ENCODE measurements around the gene TMEM41B.
"Not testable (repeated sequence)": the region's sequence is repeated elsewhere in the genome, so short reads cannot be mapped to it uniquely, and the experiment has no call there.

DNA sequence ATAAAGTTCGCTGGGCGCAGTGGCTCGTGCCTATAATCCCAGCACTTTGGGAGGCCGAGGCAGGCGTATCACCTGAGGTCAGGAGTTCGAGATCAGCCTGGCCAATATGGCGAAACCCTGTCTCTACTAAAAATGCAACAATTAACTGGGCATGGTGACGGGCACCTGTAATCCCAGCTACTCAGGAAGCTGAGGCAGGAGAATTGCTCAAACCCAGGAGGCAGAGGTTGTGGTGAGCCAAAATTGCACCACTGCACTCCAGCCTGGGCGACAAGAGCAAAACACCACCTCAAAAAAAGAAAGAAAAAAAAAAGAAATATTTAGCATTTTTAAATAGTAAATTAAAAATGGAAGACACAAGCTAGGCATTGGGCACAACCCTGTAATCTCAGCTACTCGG lies 78.2 kb downstream of the TMEM41B start:
- TF ChIP-seq CTCF, POLR2A (IDR thresholded peaks at IDR 0.05): not testable (repeated sequence)

Data from Peyer's patch (tissue), 4 donors.